ENCODE measurements around the gene HIRA. TPM values are rescaled to one million over a fixed set of nuclear protein-coding genes. Genes with fewer than 3 reads are reported as not detected.
A peak's percentile ranks its signal among the peaks of the same experiment; 100 is the strongest.

HIRA gene
- total RNA-seq, 2 experiments from 2014 or later = 31.2 to 55.7 TPM

DNA sequence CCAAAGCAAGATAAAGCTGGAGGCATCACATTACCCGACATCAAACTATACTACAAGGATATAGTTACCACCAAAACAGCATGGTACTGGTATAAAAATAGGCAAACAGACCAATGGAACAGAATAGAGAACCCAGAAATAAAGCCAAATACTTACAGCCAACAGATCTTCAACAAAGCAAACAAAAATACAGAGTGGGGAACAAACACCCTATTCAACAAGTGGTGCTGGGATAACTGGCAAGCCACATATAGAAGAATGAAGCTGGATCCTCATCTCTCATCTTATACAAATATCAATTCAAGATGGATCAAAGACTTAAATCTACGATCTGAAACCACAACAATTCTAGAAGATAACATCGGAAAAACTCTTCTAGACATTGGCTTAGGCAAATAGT lies 90.0 kb downstream of the HIRA start:
- no peaks in the 10 kb centered on the region for H3K4me1 ChIP-seq (ENCODE audit: insufficient read depth, low read length, poor library complexity, severe bottlenecking)
- POLR2A ChIA-PET = no interaction called here
- no peak overlapping the region for H3K27ac ChIP-seq (ENCODE audit: low read depth, low read length, poor library complexity, severe bottlenecking)
- no peaks in the 10 kb centered on the region for H3K9me2 ChIP-seq (ENCODE audit: insufficient read depth, low read length)
- no TSS peak for BruUV-seq (replicated peaks)
- H3K36me3 ChIP-seq (ENCODE audit: insufficient read depth, low read length) = peaks cover 100% of the 10 kb centered on the region
- no peak overlapping the region for H2AFZ ChIP-seq (ENCODE audit: low read length)
- CTCF ChIA-PET (ENCODE audit: unreplicated experiment) = no interaction called here
- H4K20me1 ChIP-seq (ENCODE audit: insufficient read depth, low read length) = no peaks in the 10 kb centered on the region
- peaks cover 39% of the 10 kb centered on the region for H3K9me3 ChIP-seq (ENCODE audit: low read length)
- no peak overlapping the region for H3K4me3 ChIP-seq (ENCODE audit: low read depth, low read length, poor library complexity, severe bottlenecking)
- TF ChIP-seq, protein P1, sequence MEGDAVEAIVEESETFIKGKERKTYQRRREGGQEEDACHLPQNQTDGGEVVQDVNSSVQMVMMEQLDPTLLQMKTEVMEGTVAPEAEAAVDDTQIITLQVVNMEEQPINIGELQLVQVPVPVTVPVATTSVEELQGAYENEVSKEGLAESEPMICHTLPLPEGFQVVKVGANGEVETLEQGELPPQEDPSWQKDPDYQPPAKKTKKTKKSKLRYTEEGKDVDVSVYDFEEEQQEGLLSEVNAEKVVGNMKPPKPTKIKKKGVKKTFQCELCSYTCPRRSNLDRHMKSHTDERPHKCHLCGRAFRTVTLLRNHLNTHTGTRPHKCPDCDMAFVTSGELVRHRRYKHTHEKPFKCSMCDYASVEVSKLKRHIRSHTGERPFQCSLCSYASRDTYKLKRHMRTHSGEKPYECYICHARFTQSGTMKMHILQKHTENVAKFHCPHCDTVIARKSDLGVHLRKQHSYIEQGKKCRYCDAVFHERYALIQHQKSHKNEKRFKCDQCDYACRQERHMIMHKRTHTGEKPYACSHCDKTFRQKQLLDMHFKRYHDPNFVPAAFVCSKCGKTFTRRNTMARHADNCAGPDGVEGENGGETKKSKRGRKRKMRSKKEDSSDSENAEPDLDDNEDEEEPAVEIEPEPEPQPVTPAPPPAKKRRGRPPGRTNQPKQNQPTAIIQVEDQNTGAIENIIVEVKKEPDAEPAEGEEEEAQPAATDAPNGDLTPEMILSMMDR (conservative IDR thresholded peaks at IDR 0.05; ENCODE audit: low read length) = no peak
- no peak for TF ChIP-seq EZH2phosphoT487 (IDR thresholded peaks at IDR 0.05; ENCODE audit: borderline replicate concordance, low read depth, low read length)
- no peak overlapping the region for H3K4me2 ChIP-seq (ENCODE audit: low read length)
- no peak for DNase-seq (ENCODE audit: low spot score)
- H3K79me2 ChIP-seq (ENCODE audit: insufficient read depth, low read depth, low read length) = no peaks in the 10 kb centered on the region
- intact Hi-C loops (cut with micrococcal nuclease; ENCODE audit: unreplicated experiment) = loop anchor here (10.0 kb wide), 1 partner anchor 123 kb away; no protein-coding TSS in a partner anchor

DNA sequence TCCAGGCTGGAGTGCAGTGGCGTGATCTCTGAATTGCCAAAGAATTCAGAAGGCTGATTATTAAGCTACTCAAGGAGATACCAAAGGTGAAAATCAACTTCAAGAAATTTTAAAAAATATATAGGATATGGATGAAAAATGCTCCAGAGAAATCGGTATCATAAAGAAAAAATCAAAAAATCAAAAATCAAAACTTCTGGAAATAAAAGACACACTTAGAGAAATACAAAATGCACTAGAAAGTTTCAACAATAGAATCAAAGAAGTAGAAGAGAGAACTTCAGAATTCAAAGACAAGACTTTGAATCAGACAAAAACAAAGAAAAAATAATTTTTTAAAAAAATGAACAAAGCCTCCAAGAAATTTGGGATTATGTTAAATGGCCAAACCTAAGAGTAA lies 94.4 kb downstream of the HIRA start:
- DNase-seq (ENCODE audit: low spot score) = peak; percentile 5
- H3K79me2 ChIP-seq (ENCODE audit: insufficient read depth, low read depth, low read length) = no peaks in the 10 kb centered on the region
- POLR2A ChIA-PET = no interaction called here
- H3K9me2 ChIP-seq (ENCODE audit: insufficient read depth, low read length) = no peaks in the 10 kb centered on the region
- no TSS peak for BruUV-seq (replicated peaks)
- no peak overlapping the region for H2AFZ ChIP-seq (ENCODE audit: low read length)
- H3K4me2 ChIP-seq (ENCODE audit: low read length) = no peak overlapping the region
- H3K36me3 ChIP-seq (ENCODE audit: insufficient read depth, low read length) = peaks cover 98% of the 10 kb centered on the region
- no peak overlapping the region for H3K4me3 ChIP-seq (ENCODE audit: low read depth, low read length, poor library complexity, severe bottlenecking)
- CTCF ChIA-PET (ENCODE audit: unreplicated experiment) = no interaction called here
- no peak overlapping the region for H3K27ac ChIP-seq (ENCODE audit: low read depth, low read length, poor library complexity, severe bottlenecking)
- H3K9me3 ChIP-seq (ENCODE audit: low read length) = peaks cover 44% of the 10 kb centered on the region
- no peaks in the 10 kb centered on the region for H4K20me1 ChIP-seq (ENCODE audit: insufficient read depth, low read length)
- intact Hi-C loops (cut with micrococcal nuclease; ENCODE audit: unreplicated experiment) = no loop called here
- TF ChIP-seq, protein P1 (conservative IDR thresholded peaks at IDR 0.05; ENCODE audit: low read length) = no peak
- TF ChIP-seq EZH2phosphoT487 (IDR thresholded peaks at IDR 0.05; ENCODE audit: borderline replicate concordance, low read depth, low read length) = no peak
- H3K4me1 ChIP-seq (ENCODE audit: insufficient read depth, low read length, poor library complexity, severe bottlenecking) = no peaks in the 10 kb centered on the region

DNA sequence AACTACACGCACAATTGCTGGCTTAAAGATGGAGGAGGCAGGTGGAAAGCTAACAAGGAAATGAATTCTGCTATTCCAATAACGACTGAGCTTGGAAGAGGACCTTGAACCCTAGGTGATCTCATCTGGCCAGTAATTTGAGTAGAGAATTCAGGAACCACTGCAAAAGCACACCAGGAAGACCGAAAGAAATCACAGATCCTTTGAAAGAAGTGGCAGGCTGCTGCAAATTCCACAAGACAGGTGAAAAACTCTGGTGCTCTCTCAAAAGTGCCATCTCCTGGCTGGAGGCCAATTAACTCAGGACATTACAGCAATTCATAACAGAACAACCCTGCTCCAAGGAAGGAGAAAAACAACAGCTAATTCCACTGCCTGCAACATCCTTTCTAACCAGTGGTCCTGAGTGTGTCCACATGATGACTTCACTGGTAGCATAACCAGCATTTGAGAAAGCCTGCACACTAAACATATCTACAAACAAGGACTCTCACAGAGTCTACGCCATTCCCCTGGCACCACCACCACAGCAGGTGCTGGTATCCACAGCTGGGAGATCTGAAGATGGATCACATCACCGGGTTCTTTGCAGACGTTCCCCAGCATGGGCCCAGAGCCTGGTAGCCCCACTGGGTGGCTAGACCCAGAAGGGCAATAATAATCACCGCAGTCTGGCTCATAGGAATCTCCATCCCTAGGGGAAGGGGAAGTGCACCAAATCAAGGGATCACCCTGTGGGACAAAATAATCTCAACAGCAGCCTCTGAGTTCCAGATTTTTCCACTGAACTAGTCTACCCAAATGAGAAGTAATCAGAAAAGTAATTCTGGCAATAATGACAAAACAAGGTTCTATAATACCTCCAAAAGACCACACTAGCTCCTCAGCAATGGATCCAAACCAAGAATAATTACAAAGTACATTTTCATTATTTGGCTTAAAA lies 95.1 kb downstream of the HIRA start:
- TF ChIP-seq EZH2phosphoT487 (IDR thresholded peaks at IDR 0.05; ENCODE audit: borderline replicate concordance, low read depth, low read length) = no peak
- TF ChIP-seq, protein P1 (conservative IDR thresholded peaks at IDR 0.05; ENCODE audit: low read length) = no peak
- peaks cover 44% of the 10 kb centered on the region for H3K9me3 ChIP-seq (ENCODE audit: low read length)
- POLR2A ChIA-PET = no interaction called here
- no peak overlapping the region for H3K4me2 ChIP-seq (ENCODE audit: low read length)
- no peaks in the 10 kb centered on the region for H3K4me1 ChIP-seq (ENCODE audit: insufficient read depth, low read length, poor library complexity, severe bottlenecking)
- H3K9me2 ChIP-seq (ENCODE audit: insufficient read depth, low read length) = no peaks in the 10 kb centered on the region
- no peaks in the 10 kb centered on the region for H4K20me1 ChIP-seq (ENCODE audit: insufficient read depth, low read length)
- no peak overlapping the region for H2AFZ ChIP-seq (ENCODE audit: low read length)
- no peak overlapping the region for H3K27ac ChIP-seq (ENCODE audit: low read depth, low read length, poor library complexity, severe bottlenecking)
- CTCF ChIA-PET (ENCODE audit: unreplicated experiment) = no interaction called here
- DNase-seq (ENCODE audit: low spot score) = no peak
- no TSS peak for BruUV-seq (replicated peaks)
- H3K79me2 ChIP-seq (ENCODE audit: insufficient read depth, low read depth, low read length) = no peaks in the 10 kb centered on the region
- intact Hi-C loops (cut with micrococcal nuclease; ENCODE audit: unreplicated experiment) = no loop called here
- no peak overlapping the region for H3K4me3 ChIP-seq (ENCODE audit: low read depth, low read length, poor library complexity, severe bottlenecking)
- peaks cover 98% of the 10 kb centered on the region for H3K36me3 ChIP-seq (ENCODE audit: insufficient read depth, low read length)

Measured in OCI-LY7 (cell line).